Measurements from ENCODE around the gene GPR158. TPM values are rescaled to one million over a fixed set of nuclear protein-coding genes. Genes with fewer than 3 reads are reported as not detected.

GPR158 gene
- total and polyA plus RNA-seq, 2 of the 8 experiments (the other 6 are each of a cell fraction or from before 2014, with no cell fraction given): 0.14 to 0.78 TPM

DNA sequence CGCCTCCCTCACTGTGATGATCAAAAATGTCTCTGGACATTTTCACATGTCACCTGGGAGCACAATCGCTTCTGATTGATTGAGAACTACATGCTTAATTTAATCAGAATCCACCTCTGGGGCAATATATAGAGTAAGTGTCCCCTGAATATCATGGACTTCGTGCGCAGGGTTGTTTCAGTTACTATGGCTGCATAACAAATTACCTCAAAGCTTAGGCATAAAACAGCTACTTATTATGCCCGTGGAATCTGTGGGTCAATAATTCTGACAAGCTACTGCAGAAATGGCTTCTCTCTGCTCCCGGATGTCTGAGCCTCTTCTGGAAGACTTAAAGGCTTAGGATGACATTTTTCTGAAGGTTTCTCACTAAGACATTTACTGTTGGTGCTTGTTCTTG is 334.4 kb downstream of the GPR158 start:
- H3K36me3 ChIP-seq (ENCODE audit: control insufficient read depth in 2 of 4, insufficient read depth in 4 of 4, low read length in 3 of 4): no peaks in the 10 kb centered on the region

More for the DNA sequence above, 334.4 kb downstream of the GPR158 start:
- Histone ChIP-seq H2BK15ac (ENCODE audit: low read length) (no peak overlapping the region), H4K5ac (ENCODE audit: insufficient read length, low read depth, low read length) (no peak overlapping the region), H3K4me1 (replicated peaks in 1 of 4; ENCODE audit: control insufficient read depth in 3 of 4, insufficient read depth in 4 of 4, low read length in 3 of 4) (peaks cover 6 to 8% (median 8%) of the 10 kb centered on the region in 4 experiments; a peak in 6 of 7 replicates), H3K79me1 (ENCODE audit: low read depth, low read length) (no peaks in the 10 kb centered on the region), H3K4ac (replicated peaks; ENCODE audit: insufficient read length, low read depth, low read length) (no peak overlapping the region), H4K8ac (ENCODE audit: extremely low read depth, insufficient read depth, low read length) (no peak overlapping the region), H3K9me3 (ENCODE audit: insufficient read depth in 2 of 2, low read depth in 1 of 2, low read length in 1 of 2) (no peaks in the 10 kb centered on the region), H3K23me2 (ENCODE audit: low read depth, low read length) (no peaks in the 10 kb centered on the region; the same call in 1 of the 2 replicates), H3K23ac (ENCODE audit: insufficient read length) (no peak overlapping the region), H3K56ac (replicated peaks; ENCODE audit: insufficient read length, low read depth, low read length) (no peak overlapping the region), H2BK120ac (replicated peaks; ENCODE audit: low read depth, low read length) (no peak overlapping the region), H3K27ac (ENCODE audit: low read depth, low read length) (no peak overlapping the region), H2BK5ac (ENCODE audit: low read depth, low read length) (no peak overlapping the region), H2BK20ac (ENCODE audit: low read length) (no peak overlapping the region; the same call in 1 of the 2 replicates), H4K20me1 (replicated peaks in 1 of 2; ENCODE audit: control insufficient read depth in 1 of 2, insufficient read depth in 2 of 2, low read length in 2 of 2) (no peaks in the 10 kb centered on the region), H3K9ac (replicated peaks in 1 of 4; ENCODE audit: extremely low read depth in 1 of 4, low read depth in 3 of 4, low read length in 3 of 4) (no peak overlapping the region), H2AFZ (ENCODE audit: low read length) (no peak overlapping the region), H3K14ac (ENCODE audit: insufficient read length) (no peak overlapping the region), H3K27me3 (replicated peaks in 1 of 4; ENCODE audit: control insufficient read depth in 3 of 4, extremely low read depth in 1 of 4, insufficient read depth in 3 of 4, low read length in 3 of 4) (no peaks in the 10 kb centered on the region), H3K18ac (ENCODE audit: extremely low read depth, low read length) (no peak overlapping the region), H3K4me2 (ENCODE audit: insufficient read depth in 1 of 2, low read depth in 2 of 2, low read length in 2 of 2) (no peak overlapping the region), H3K79me2 (ENCODE audit: control insufficient read depth in 1 of 2, insufficient read depth in 2 of 2, low read length in 2 of 2) (no peaks in the 10 kb centered on the region), H2BK12ac (ENCODE audit: low read depth, low read length) (no peak overlapping the region), H3K4me3 (ENCODE audit: extremely low read depth in 1 of 4, insufficient read depth in 2 of 4, low read depth in 3 of 4, low read length in 4 of 4) (no peak overlapping the region), H2AK5ac (ENCODE audit: low read depth, low read length) (no peak overlapping the region), H4K91ac (replicated peaks; ENCODE audit: insufficient read length, low read length) (no peak overlapping the region)
- 93% methylated on average over 6 of the region's 6 CpGs; no CpG with 5 or more reads in 1 of the 2 experiments for WGBS, 2 experiments (ENCODE audit: extremely low coverage in 1 of 2, insufficient coverage in 1 of 2, insufficient read length in 1 of 2, insufficient replicate concordance in 2 of 2, low coverage in 1 of 2, low lambda C conversion rate in 2 of 2, missing lambda C conversion rate in 1 of 2)
- TF ChIP-seq YY1 (IDR thresholded peaks at IDR 0.05; ENCODE audit: low read depth, low read length) (no peak), ATF2 (IDR thresholded peaks at IDR 0.05; ENCODE audit: low read length) (no peak), CHD2 (IDR thresholded peaks at IDR 0.05; ENCODE audit: low read length) (no peak), E2F6 (IDR thresholded peaks at IDR 0.05) (no peak)
- FAIRE-seq (no peak), DNase-seq (ENCODE audit: low read depth in 1 of 2, low spot score in 2 of 2) (no peak)
- ChIA-PET POLR2A (ENCODE audit: partially characterized antibody) (no interaction called here), CTCF (ENCODE audit: partially characterized antibody) (no interaction called here)
